ENCODE results near the gene TMEM200B. TPM values are rescaled to one million over a fixed set of nuclear protein-coding genes. Genes with fewer than 3 reads are reported as not detected.

TMEM200B gene
- total RNA-seq, 1 experiment from 2014 or later, result 9.0 TPM

- H3K4me1 ChIP-seq (ENCODE audit: insufficient read depth, low read length), result peaks cover 18% of the 10 kb centered on the region
- TF ChIP-seq CTCF (conservative IDR thresholded peaks at IDR 0.05; ENCODE audit: low read depth, low read length) (no peak), EZH2phosphoT487 (IDR thresholded peaks at IDR 0.05; ENCODE audit: borderline replicate concordance, low read length) (no peak)
- ATAC-seq, result no peak
- no peaks in the 10 kb centered on the region for H3K9me3 ChIP-seq (ENCODE audit: low read length)
- H2AFZ ChIP-seq (ENCODE audit: low read length), result no peak overlapping the region
- CTCF ChIA-PET, result no interaction called here
- H3K4me2 ChIP-seq (ENCODE audit: low read length), result no peak overlapping the region
- H3K9me2 ChIP-seq (replicated peaks; ENCODE audit: low read length), result no peaks in the 10 kb centered on the region
- no peak overlapping the region for H3K9ac ChIP-seq (ENCODE audit: low read length)
- H3K79me2 ChIP-seq (ENCODE audit: low read length), result no peaks in the 10 kb centered on the region
- H3K36me3 ChIP-seq (ENCODE audit: low read depth, low read length), result no peaks in the 10 kb centered on the region
- no peaks in the 10 kb centered on the region for H3K27me3 ChIP-seq (ENCODE audit: low read length)
- H3K4me3 ChIP-seq (ENCODE audit: low read length), result no peak overlapping the region
- intact Hi-C loops (cut with micrococcal nuclease), result no loop called here
- BruUV-seq (replicated peaks), result no TSS peak
- no peaks in the 10 kb centered on the region for H4K20me1 ChIP-seq (ENCODE audit: low read length)
- no peaks in the 10 kb centered on the region for H3F3A ChIP-seq (ENCODE audit: low read length, unreplicated experiment)
- POLR2A ChIA-PET (ENCODE audit: unreplicated experiment), result no interaction called here
- no peak overlapping the region for H3K27ac ChIP-seq (ENCODE audit: low read length)
- DNase-seq, result no peak
These were observed 2.1 kb upstream of the TMEM200B start for GRCh38 chr1:29125788-29126187.

GRCh38 chr1:29125237-29125641, 1.5 kb upstream of the TMEM200B start:
- Histone ChIP-seq H3K36me3 (ENCODE audit: low read depth, low read length) (no peaks in the 10 kb centered on the region), H3K27ac (ENCODE audit: low read length) (no peak overlapping the region), H3K9me2 (replicated peaks; ENCODE audit: low read length) (no peaks in the 10 kb centered on the region), H3K4me1 (ENCODE audit: insufficient read depth, low read length) (peaks cover 18% of the 10 kb centered on the region), H3K27me3 (ENCODE audit: low read length) (no peaks in the 10 kb centered on the region), H3F3A (ENCODE audit: low read length, unreplicated experiment) (no peaks in the 10 kb centered on the region), H3K4me3 (ENCODE audit: low read length) (no peak overlapping the region), H4K20me1 (ENCODE audit: low read length) (no peaks in the 10 kb centered on the region), H3K79me2 (ENCODE audit: low read length) (no peaks in the 10 kb centered on the region), H2AFZ (ENCODE audit: low read length) (0 out of 2 replicates have a peak overlapping the region, but pooled peaks have one; percentile 83), H3K9ac (ENCODE audit: low read length) (no peak overlapping the region), H3K4me2 (ENCODE audit: low read length) (0 out of 2 replicates have a peak overlapping the region, but pooled peaks have one; percentile 100), H3K9me3 (ENCODE audit: low read length) (no peaks in the 10 kb centered on the region)
- ChIA-PET POLR2A (ENCODE audit: unreplicated experiment) (no interaction called here), CTCF (interaction anchor here (0.7 kb wide), 1 partner anchor 53 kb away, joined by 4 read pairs; no protein-coding TSS in a partner anchor)
- DNase-seq, result no peak
- intact Hi-C loops (cut with micrococcal nuclease), result no loop called here
- BruUV-seq (replicated peaks), result no TSS peak
- no peak for TF ChIP-seq EZH2 (IDR thresholded peaks at IDR 0.05; ENCODE audit: low read length, unreplicated experiment)
- no peak for TF ChIP-seq EZH2phosphoT487 (IDR thresholded peaks at IDR 0.05; ENCODE audit: borderline replicate concordance, low read length)
- no peak for TF ChIP-seq CTCF (conservative IDR thresholded peaks at IDR 0.05; ENCODE audit: low read depth, low read length)
- no peak for ATAC-seq

GRCh38 chr1:29124366-29125236, 898 bp upstream of the TMEM200B start:
- ATAC-seq (peak; percentile 32), DNase-seq (peak; percentile 58)
- ChIA-PET CTCF (interaction anchor here (0.7 kb wide), 1 partner anchor 54 kb away, joined by 4 read pairs; no protein-coding TSS in a partner anchor), POLR2A (ENCODE audit: unreplicated experiment) (interaction anchor here (0.8 kb wide), 1 partner anchor 57 kb away, joined by 4 read pairs; the partner anchor contains the start of gene SRSF4)
- Histone ChIP-seq H3K9ac (ENCODE audit: low read length) (peak overlapping the region; percentile 60), H3K27me3 (ENCODE audit: low read length) (no peaks in the 10 kb centered on the region), H3K27ac (ENCODE audit: low read length) (no peak overlapping the region), H2AFZ (ENCODE audit: low read length) (peak overlapping the region; percentile 83), H3K4me1 (ENCODE audit: insufficient read depth, low read length) (peaks cover 18% of the 10 kb centered on the region), H3K9me3 (ENCODE audit: low read length) (no peaks in the 10 kb centered on the region), H3K79me2 (ENCODE audit: low read length) (no peaks in the 10 kb centered on the region), H3K4me2 (ENCODE audit: low read length) (peak overlapping the region; percentile 100), H4K20me1 (ENCODE audit: low read length) (no peaks in the 10 kb centered on the region), H3K4me3 (ENCODE audit: low read length) (peak overlapping the region; percentile 79), H3F3A (ENCODE audit: low read length, unreplicated experiment) (no peaks in the 10 kb centered on the region), H3K9me2 (replicated peaks; ENCODE audit: low read length) (no peaks in the 10 kb centered on the region), H3K36me3 (ENCODE audit: low read depth, low read length) (no peaks in the 10 kb centered on the region)
- TF ChIP-seq EZH2 (IDR thresholded peaks at IDR 0.05; ENCODE audit: low read length, unreplicated experiment) (no peak), CTCF (conservative IDR thresholded peaks at IDR 0.05; ENCODE audit: low read depth, low read length) (peak; percentile 53)
- intact Hi-C loops (cut with micrococcal nuclease), result loop anchor here (5.0 kb wide), 1 partner anchor 58 kb away; the partner anchor contains the start of gene SRSF4
- BruUV-seq (replicated peaks), result no TSS peak
